ENCODE measurements around the gene OVCA2.
A peak's percentile ranks its signal among the peaks of the same experiment; 100 is the strongest.

OVCA2 gene

DNA sequence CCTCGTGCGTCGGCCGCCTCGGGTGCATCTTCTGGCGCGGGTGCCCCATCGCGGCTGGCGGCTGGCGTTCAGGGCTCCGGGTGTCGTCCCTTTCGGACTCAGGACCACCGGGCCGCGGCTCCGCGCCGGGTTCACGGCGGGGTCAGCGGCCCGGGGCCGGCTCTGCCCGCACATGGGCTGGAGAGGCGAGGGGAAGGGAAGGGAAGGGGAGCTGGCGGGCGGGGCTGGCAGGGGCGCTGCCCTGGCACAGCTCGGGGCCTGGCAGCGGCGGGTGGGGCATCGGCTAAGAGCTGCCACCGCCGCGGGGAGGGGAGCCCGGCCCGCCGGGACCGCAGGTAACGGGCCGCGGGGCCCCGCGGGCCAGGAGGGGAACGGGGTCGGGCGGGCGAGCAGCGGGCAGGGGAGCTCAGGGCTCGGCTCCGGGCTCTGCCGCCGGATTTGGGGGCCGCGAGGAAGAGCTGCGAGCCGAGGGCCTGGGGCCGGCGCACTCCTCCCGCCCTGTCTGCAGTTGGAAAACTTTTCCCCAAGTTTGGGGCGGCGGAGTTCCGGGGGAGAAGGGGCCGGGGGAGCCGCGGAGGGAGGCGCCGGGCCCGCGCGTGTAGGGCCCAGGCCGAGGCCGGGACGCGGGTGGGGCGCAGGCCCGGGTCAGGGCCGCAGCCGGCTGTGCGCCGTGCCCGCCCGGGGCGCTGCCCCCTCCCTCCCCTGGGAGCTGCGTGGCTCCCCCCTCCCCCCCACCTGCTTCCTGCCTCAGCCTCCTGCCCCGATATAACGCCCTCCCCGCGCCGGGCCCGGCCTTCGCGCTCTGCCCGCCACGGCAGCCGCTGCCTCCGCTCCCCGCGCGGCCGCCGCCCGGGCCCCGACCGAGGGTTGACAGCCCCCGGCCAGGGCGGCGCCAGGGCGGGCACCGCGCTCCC, 13.7 kb downstream of the OVCA2 start:
- DNase-seq, result peak; percentile 36

DNA sequence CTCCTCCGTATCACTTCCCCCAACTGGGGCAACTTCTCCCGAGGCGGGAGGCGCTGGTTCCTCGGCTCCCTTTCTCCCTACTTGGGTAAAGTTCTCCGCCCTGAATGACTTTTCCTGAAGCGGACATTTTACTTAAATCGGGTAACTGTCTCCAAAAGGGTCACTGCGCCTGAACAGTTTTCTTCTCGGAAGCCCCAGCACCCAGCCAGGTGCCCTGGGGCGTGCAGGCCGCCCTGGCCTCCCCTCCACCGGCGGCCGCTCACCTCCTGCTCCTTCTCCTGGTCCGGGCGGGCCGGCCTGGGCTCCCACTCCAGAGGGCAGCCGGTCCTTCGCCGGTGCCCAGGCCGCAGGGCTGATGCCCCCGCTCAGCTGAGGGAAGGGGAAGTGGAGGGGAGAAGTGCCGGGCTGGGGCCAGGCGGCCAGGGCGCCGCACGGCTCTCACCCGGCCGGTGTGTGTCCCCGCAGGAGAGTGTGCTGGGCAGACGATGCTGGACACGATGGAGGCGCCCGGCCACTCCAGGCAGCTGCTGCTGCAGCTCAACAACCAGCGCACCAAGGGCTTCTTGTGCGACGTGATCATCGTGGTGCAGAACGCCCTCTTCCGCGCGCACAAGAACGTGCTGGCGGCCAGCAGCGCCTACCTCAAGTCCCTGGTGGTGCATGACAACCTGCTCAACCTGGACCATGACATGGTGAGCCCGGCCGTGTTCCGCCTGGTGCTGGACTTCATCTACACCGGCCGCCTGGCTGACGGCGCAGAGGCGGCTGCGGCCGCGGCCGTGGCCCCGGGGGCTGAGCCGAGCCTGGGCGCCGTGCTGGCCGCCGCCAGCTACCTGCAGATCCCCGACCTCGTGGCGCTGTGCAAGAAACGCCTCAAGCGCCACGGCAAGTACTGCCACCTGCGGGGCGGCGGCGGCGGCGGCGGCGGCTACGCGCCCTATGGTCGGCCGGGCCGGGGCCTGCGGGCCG, 14.7 kb downstream of the OVCA2 start:
- peak; percentile 58 for DNase-seq

DNA sequence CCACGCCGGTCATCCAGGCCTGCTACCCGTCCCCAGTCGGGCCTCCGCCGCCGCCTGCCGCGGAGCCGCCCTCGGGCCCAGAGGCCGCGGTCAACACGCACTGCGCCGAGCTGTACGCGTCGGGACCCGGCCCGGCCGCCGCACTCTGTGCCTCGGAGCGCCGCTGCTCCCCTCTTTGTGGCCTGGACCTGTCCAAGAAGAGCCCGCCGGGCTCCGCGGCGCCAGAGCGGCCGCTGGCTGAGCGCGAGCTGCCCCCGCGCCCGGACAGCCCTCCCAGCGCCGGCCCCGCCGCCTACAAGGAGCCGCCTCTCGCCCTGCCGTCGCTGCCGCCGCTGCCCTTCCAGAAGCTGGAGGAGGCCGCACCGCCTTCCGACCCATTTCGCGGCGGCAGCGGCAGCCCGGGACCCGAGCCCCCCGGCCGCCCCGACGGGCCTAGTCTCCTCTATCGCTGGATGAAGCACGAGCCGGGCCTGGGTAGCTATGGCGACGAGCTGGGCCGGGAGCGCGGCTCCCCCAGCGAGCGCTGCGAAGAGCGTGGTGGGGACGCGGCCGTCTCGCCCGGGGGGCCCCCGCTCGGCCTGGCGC, 15.4 kb downstream of the OVCA2 start:
- DNase-seq, result no peak

- no peak for DNase-seq
Measured at GRCh38 chr17:2057760-2058585, 16.2 kb downstream of the OVCA2 start.

- DNase-seq, result peak; percentile 64
Measured at GRCh38 chr17:2058586-2059546, 17.0 kb downstream of the OVCA2 start.

DNA sequence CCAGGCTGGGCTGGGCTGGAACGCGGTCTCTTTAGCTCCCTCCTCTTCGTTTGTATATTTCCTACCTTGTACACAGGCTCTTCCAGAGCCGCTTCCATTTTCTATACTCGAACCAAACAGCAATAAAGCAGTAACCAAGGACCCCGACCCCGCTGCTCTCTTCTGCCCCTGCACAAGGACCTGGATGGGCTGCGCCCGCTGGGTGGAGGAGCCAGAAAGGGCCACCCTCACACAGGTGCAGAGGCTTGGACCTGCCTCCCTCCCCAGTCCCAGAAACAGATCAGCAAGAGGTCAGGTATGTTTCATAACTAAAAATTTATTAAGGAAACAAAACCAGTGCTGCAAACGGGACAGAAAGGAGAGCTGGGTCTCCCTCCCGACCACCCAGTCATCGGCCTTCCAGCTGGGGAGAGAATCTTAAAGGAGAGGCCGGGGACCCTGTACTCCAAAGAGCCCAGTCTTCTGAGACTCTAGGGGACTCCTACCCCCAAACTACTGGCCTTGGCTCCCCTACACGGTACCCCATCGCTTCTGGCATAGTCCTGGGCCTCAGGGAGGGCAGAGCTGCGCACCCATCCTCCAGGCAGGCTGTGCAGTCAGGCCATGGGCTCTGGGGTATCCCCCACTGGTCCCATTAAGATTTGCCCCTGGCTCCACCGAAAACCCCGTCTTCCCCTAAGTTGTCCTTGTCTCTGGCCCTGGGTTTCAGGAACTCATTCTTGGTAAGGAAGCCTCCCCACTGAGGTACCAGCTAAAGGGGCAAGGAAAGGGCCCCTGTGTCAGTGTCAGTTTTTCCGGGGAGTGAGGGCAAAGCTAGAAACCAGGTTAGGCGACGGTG, 17.9 kb downstream of the OVCA2 start:
- no peak for DNase-seq

- DNase-seq, result no peak
Measured at GRCh38 chr17:2060385-2060658, 18.5 kb downstream of the OVCA2 start.

DNA sequence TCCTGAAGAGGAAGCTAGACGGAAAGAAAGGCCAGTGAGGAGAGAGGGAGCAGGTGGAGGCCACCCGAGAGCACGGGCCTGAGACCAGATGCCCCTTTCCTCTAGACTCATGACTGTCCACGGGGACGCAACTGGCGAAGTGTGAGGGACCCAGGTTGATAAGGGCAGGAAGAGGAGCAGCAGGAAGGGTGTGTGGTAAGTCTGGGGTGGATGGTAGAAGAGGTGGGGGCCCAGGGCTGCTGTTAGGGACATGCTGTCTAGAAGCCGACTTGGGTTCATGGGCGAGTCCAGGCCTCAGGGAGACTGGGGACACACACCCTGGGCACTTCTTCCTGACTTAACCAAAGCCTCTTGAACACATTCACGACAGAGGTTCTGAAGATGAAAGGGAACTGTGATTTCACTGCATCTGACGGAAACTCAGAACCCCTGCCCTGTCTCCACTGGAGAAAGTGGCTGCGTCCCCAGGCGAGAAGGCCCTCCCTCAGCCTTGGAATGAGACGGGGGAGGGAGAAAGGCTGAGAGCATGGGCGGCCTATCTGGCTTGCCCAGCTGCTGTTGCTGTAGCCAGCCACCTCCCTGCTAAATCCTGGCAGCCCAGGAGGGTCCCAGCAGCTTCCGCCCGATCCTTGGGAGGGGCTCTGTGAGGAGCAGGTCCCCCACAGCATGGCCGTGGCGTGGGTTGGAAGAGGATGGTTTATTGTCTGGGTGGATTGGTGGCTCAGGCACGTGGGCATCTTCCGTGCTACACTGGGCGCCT, 19.0 kb downstream of the OVCA2 start:
- DNase-seq, result no peak

DNA sequence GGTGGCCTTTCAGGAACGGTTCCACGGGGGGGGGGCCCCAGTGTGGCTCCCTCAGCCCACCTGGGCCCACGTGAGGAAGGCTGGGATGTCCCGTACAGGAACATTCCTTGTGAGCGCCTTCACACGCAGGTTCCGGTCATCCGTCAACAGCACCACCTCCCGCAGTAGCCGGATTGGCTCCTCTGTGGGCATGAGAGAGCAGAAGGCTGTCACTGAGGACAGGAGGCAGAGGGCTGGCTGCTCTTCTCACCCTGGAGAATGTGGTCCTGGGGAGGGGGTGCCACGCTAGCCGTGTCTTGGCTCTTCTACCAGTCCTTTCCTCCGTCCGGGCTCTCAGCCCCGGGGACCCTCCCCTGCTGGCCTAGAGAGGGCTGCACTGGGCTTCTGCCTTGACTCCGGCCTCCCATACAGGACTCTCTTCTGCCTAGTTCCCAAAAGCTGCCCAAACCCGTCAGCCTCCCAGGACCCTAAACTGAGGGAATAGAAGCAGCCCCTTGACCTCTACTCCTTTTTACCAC, 19.7 kb downstream of the OVCA2 start:
- no peak for DNase-seq

- no peak for DNase-seq
Measured at GRCh38 chr17:2062571-2063183, 20.9 kb downstream of the OVCA2 start.

- DNase-seq, result no peak
Measured at GRCh38 chr17:2063261-2064146, 21.7 kb downstream of the OVCA2 start.

DNA sequence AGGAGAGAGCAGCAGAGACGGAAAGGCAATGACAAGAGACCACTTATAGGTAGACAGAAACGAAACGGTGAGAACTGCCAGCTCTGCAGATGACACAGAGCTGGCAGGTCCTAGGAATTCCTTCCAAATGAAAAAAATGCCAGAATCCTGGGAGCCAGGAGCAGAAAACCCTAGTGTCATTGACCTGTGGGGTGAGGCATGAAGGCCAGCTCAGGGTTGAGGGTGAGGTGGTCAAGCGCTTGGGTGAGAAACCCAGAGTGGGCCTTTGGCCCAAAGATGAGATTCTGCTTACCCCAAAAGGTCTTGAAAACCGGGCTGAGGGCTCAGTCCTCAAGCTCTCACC, 22.3 kb downstream of the OVCA2 start:
- no peak for DNase-seq

GRCh38 chr17:2064520-2064971, 22.7 kb downstream of the OVCA2 start:
- no peak for DNase-seq

- peak; percentile 80 for DNase-seq
Measured at GRCh38 chr17:2064980-2065785, 23.4 kb downstream of the OVCA2 start.

DNA sequence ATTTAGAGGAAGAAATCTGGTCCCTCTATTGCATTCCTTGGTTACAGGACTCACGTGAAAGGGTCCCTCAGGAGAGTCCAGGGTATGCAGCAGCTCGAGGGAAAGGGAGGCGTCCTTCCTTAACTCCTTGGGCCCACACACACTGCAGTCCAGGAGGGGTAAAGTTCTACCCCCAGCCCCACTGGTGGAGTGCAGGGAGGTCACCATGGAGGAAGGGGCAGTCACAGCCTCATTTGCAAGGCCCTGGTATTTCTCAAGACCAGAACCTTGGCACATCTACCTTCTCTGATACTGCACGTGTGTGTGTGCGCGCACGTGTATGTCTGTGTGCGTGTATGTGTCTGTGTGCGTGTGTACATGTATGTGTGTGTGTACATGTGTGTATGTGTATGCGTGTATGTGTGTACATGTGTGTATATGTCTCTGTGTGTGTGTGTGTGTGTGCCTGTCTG, 24.2 kb downstream of the OVCA2 start:
- no peak for DNase-seq

DNA sequence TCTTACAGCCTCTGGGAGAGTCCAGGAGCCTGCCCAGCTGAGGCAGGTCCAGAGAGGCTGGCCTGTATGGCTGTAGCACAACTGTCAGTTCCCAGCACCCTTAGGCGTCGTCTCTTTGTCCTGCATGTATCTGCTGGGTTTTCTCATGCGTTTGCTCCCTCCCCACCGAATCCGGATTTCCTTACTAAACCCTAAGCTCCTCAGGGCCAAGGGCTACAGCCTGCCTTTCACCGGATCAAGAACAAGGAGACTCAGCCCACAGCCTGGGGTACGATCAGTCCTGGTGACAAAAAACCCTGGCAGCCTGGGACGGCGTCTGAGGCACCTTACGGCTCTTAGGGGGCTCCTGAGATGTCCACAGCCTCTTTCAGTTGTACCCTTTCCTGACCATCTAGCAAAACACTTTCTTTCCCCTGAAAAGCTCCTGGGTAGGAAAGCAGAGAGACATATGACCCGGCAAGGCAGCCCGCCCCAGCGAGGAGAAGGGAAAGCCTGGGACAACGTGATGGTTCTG, 25.3 kb downstream of the OVCA2 start:
- DNase-seq, result no peak

DNA sequence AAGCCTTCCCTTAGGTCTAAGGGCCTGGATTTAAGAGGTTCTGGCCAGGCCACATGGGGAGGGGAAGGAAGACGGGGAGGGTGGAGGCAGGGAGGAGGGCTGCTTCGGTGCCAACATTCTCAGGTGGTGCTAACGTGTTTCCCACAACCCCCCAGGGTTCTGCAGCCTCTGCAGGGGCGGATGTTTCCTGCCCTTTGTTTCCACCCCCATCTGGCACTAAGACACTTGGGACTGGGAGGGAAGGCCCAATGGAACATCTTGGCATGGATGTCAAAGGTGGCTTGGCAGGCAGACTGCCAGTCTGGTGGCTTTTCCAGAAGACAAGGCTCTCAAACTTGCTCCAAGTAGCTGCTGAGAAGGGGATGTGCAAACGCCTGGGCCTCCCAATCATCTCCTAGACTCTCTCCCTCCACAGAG, 25.8 kb downstream of the OVCA2 start:
- DNase-seq, result no peak
